Tongue (tissue), 2 donors: ENCODE data around the gene GAPVD1. TPM values are rescaled to one million over a fixed set of nuclear protein-coding genes. Genes with fewer than 3 reads are reported as not detected.
"Not testable (repeated sequence)": the region's sequence is repeated elsewhere in the genome, so short reads cannot be mapped to it uniquely, and the experiment has no call there.

Source experiments
- DNase-seq: peaks from one replicate; pipeline ENCODE4 v3.0.0-alpha.2; 2015
- total RNA-seq: library from RNA; depleted of rRNA; stranded (reverse); fragments of >200 nt; gene quantifications from one replicate; pipeline ENCODE4 v1.2.3, GENCODE V29; 2014

Gene GAPVD1
- total RNA-seq, 1 donor from 2014 or later: 77.3 TPM

- no peak for DNase-seq
These were observed 42.6 kb downstream of the GAPVD1 start for GRCh38 chr9:125304273-125304672.

GRCh38 chr9:125312411-125312810 lies 50.8 kb downstream of the GAPVD1 start:
- no peak for DNase-seq

DNA sequence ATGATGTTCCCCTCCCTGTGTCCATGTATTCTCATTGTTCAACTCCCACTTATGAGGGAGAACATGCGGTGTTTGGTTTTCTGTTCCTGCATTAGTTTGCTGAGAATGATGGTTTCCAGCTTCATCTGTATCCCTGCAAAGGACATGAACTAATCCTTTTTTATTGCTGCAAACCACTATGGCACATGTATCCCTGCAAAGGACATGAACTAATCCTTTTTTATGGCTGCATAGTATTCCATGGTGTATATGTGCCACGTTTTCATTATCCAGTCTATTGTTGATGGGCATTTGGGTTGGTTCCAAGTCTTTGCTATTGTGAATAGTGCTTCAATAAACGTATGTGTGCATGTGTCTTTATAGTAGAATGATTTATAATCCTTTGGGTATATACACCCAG lies 54.7 kb downstream of the GAPVD1 start:
- DNase-seq: not testable (repeated sequence)

- DNase-seq: no peak
These were observed 56.1 kb downstream of the GAPVD1 start for GRCh38 chr9:125317704-125318103.

DNA sequence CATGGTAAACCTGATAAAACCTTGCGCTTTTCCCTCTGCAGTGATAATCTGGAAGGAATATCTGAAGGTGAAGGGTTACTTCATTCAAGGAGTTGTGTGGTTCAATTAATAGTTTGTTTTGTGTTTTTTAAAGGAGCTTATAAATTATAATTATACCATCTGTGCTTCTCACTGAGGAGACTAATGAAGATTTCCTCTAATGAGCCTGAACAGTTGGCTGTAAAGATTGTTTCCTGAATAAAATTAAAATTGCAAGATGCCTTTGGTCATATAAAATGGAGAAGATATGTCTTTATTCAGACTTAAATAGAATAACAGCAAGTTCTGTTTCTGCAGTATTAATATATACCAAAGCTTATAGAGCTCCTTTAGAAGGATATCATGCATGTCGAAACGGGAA lies 59.9 kb downstream of the GAPVD1 start:
- DNase-seq: no peak

GRCh38 chr9:125323615-125324014 lies 62.0 kb downstream of the GAPVD1 start:
- DNase-seq: no peak

GRCh38 chr9:125325826-125326225 lies 64.2 kb downstream of the GAPVD1 start:
- DNase-seq: no peak

DNA sequence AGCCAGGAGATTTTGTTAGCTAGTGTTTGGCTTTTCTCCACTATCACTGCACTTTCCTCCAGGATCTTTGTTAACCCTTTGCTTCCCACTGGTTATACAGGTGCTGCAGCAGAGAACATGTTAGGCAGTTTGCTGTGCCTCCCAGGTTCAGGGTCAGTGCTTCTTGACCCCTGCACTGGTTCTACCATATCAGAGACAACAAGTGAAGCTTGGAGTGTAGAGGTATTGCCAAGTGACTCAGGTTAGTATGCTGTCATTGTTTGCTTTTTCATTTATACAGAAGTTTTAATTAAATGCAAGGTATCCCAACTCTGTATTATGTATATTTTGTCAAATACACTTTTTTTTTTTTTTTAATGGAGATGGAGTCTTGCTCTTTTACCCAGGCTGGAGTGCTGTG lies 68.4 kb downstream of the GAPVD1 start:
- no peak for DNase-seq

- DNase-seq: no peak
These were observed 69.0 kb downstream of the GAPVD1 start for GRCh38 chr9:125330587-125330986.

DNA sequence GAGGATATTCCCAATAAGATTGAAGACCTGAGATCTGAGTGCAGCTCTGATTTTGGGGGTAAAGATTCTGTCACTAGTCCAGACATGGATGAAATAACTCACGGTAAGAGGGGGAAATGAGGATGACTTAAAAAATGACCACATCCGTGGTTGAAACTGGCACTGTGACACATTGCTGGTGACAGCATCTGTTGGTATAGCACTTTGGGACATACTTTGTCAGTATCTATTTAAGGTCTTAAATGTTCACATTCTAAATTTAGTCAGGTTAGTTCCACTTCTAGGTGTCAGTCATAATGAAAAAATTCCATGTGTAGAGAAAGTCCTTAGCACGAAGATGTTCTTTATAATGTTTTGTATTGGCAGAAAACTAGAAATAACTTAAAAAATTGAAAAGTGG lies 70.9 kb downstream of the GAPVD1 start:
- peak; percentile 14 for DNase-seq

DNA sequence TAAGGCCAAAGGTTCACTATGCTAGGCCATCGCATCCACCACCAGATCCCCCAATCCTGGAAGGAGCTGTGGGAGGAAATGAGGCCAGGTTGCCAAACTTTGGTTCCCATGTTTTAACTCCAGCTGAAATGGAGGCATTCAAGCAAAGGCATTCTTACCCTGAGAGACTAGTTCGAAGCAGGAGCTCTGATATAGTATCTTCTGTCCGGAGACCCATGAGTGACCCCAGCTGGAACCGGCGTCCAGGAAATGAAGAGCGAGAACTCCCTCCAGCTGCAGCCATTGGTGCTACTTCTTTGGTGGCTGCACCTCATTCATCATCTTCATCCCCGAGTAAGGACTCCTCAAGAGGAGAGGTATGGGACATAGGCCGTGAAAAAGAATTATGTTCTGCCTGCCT lies 75.6 kb downstream of the GAPVD1 start:
- no peak for DNase-seq

- DNase-seq: no peak
These were observed 77.3 kb downstream of the GAPVD1 start for GRCh38 chr9:125338929-125339328.

- no peak for DNase-seq
These were observed 79.9 kb downstream of the GAPVD1 start for GRCh38 chr9:125341566-125341965.

DNA sequence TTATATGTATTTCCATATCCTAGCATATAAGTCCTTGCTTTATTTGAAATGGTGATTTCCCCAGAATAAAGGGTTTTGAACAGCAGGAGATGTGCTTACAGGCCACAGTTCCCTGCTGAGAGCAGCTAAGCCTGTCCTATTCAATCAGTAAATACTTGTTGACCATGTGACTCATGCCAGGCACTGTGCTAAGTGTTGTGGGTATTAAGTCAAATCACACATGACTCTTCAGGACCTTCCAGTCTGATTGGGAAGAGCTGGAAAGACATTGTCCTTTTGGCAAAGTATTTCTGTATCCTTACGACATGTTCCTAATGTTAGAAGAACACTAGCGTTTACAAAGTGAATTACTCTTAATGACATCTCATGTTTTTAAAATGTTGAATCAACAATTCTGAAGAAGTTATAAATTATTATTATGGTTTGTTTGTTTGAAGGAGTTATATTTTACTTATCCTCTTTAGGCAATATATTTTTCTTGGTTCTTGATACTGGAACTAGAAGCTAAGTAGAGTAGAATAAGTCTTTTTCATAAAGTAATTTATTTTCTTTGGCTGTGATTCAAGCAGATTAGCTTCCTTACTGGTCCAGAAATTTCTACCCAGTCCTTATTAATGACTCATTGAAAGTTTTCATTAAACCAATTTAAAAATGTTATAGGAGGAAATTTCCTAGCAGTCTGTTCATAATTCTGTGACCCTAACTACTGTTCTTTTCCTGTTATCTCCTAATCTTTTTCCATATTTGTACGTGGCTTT lies 82.1 kb downstream of the GAPVD1 start:
- no peak for DNase-seq

GRCh38 chr9:125346080-125346732 lies 84.6 kb downstream of the GAPVD1 start:
- DNase-seq: no peak

- DNase-seq: no peak
These were observed 94.0 kb downstream of the GAPVD1 start for GRCh38 chr9:125355601-125356000.

- no peak for DNase-seq
These were observed 94.4 kb downstream of the GAPVD1 start for GRCh38 chr9:125356032-125356431.

DNA sequence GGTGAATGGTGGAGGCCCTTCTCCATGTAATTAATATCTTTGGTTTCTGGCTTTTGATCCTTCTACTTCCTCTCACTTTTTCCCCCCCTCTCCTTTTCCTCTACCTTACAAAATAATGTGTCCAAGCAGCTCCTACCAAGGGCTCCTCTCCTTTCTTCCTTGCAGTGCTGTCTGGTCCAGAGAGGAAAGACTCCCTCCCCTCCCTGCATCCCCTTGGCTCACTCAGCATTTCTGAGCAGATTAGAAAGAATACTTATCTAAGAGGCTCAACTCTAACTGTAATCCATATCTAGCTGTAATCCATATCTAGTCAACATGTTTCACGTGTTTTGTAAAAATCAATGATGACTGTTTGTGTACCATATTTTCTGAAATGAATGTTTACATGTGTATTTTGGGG lies 97.4 kb downstream of the GAPVD1 start:
- DNase-seq: no peak

- no peak for DNase-seq
These were observed 99.0 kb downstream of the GAPVD1 start for GRCh38 chr9:125360601-125361000.

DNA sequence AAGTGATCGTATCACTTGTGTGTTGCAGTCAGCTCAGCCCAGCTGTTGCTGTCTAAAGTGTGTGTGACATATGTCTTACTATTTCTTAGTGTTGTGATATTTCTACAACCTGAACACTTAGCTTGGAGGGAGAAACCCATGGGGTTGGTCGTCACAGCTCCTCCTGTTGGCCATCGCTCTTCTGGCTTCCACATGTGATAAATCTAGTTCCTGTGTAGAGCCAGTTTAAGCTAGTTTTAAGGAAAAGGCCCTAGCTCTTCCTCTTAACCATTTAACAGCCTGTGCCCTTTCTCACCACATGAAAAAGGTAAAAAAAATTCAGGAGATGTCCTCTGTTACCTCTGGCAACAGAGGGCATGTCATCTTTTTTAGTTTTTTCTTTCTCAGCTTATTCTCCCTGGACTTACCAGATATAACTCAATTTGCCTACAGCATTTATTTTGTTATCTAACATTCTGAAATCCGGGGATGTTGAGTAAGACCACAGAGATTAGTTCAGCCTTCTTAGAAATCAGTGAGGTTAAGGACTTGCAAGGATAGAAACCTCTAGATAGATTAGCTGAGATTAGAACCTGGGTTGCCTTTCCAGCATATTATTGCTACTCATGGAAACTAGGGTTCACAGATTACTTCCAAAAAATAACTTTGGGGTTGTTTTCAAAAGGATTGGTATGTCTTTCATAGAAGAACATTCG lies 100.4 kb downstream of the GAPVD1 start:
- DNase-seq: no peak

GRCh38 chr9:125366676-125367075 lies 105.0 kb downstream of the GAPVD1 start:
- no peak for DNase-seq

GRCh38 chr9:125370786-125371185 lies 109.2 kb downstream of the GAPVD1 start:
- no peak for DNase-seq

DNA sequence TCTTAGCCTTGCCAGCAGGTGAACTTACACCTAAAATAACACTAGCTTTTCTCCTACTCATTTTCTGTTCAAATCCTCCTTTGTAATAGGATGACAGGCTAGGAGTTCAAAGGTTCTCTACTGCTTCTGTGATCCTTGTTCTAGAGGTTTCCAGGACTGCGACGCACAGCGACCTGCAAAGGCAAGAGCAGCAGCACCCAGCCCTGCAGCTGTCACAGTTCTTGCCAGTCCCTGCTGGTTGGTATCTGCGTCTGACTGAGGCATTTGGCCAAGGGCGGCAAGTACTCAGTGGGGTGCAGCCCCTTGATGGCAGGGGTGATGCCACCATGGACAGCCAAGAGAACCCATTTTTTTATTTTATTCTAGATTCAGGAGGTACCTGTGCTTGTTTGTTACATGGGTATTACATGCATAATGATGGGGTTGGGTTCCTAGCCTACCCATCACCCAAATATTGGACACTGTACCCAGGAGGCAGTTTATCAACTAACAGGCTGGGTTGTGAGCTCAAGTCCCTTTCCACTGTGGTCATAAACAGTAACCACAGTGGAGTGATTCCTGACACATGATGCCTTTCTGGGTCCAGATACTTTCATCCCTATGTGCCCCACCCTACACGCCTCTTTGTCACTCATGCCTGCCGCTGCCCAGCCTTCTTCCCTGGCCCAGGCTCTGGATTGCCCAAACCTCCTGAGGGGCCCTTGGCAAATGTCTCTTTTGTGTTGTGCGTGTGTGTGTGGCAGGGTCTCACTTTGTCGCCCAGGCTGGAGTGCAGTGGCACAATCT lies 111.0 kb downstream of the GAPVD1 start:
- no peak for DNase-seq
